HEK293 (cell line): ENCODE data around the gene SLC9C2.

ENCODE experiments used
- CTCF ChIA-PET: fragments of 350-600 bp; formaldehyde crosslinking; extraction: SDS; loops from one replicate; lab custom pipeline; 2021; ENCODE audit warnings: antibody characterized with exemption; lab: Yijun Ruan, JAX
- POLR2A ChIA-PET: fragments of 300-600 bp; formaldehyde crosslinking; extraction: SDS; loops from one replicate; lab custom pipeline; 2020; ENCODE audit warnings: antibody characterized with exemption, inconsistent platforms; lab: Yijun Ruan, JAX
- H3K27ac ChIP-seq: fragments of 200-500 bp; sonication (Bioruptor generic); 2 replicates; pipeline ENCODE4 v1.5.1; 2014; ENCODE audit warnings: low read depth, low read length, control low read depth, inconsistent platforms; ENCODE audit errors: extremely low read depth
- H3K36me3 ChIP-seq, 2 experiments: fragments of 200-500 bp in 1 of 2; sonication (Bioruptor generic) in 1 of 2; 1 replicate in 1 of 2; 2 replicates in 1 of 2; pipeline ENCODE4 v1.5.1; 2014 to 2017; ENCODE audit warnings: inconsistent platforms in 2 of 2, low read length in 2 of 2; ENCODE audit not compliant: control insufficient read depth in 2 of 2, insufficient read depth in 1 of 2
- H3K4me1 ChIP-seq: fragments of 200-500 bp; sonication (Bioruptor generic); 2 replicates; pipeline ENCODE4 v1.5.1; 2014; ENCODE audit warnings: mild to moderate bottlenecking, low read length, inconsistent platforms; ENCODE audit not compliant: control insufficient read depth, insufficient read depth
- H3K4me3 ChIP-seq: 2 replicates; pipeline ENCODE4 v1.5.1; 2011; ENCODE audit warnings: low read depth, mild to moderate bottlenecking, control low read depth, low read length, moderate library complexity
- H3K9me3 ChIP-seq: fragments of 200-500 bp; sonication (Bioruptor generic); 2 replicates; pipeline ENCODE4 v1.5.1; 2014; ENCODE audit warnings: low read depth, low read length, inconsistent platforms; ENCODE audit not compliant: control insufficient read depth, insufficient read depth
- BCL11A ChIP-seq: fragments of 450-650 bp; formaldehyde crosslinking; IDR thresholded peaks from 2 replicates; pipeline ENCODE4 v1.5.1; 2016; ENCODE audit warnings: low read depth, missing biosample characterization, missing genetic modification characterization
- GLI2 ChIP-seq: fragments of 450-650 bp; formaldehyde crosslinking; IDR thresholded peaks from 2 replicates; pipeline ENCODE4; 2017; ENCODE audit warnings: missing biosample characterization, missing genetic modification characterization, low read depth, borderline replicate concordance
- MZF1 ChIP-seq: fragments of 450-650 bp; formaldehyde crosslinking; IDR thresholded peaks from 2 replicates; pipeline ENCODE4 v1.5.1; 2017; ENCODE audit warnings: missing biosample characterization, missing genetic modification characterization, borderline replicate concordance
- PRDM1 ChIP-seq: fragments of 450-650 bp; formaldehyde crosslinking; IDR thresholded peaks from 2 replicates; pipeline ENCODE4; 2016; ENCODE audit warnings: missing biosample characterization, missing genetic modification characterization
- ZBTB7A ChIP-seq: fragments of 450-650 bp; formaldehyde crosslinking; IDR thresholded peaks from 2 replicates; pipeline ENCODE4 v1.5.1; 2016; ENCODE audit warnings: low read depth, missing biosample characterization, missing genetic modification characterization
- ZNF248 ChIP-seq: fragments of 450-650 bp; formaldehyde crosslinking; IDR thresholded peaks from 2 replicates; pipeline ENCODE4 v1.5.1; 2017; ENCODE audit warnings: missing biosample characterization, missing genetic modification characterization
- ZNF311 ChIP-seq: fragments of 450-650 bp; formaldehyde crosslinking; IDR thresholded peaks from 2 replicates; pipeline ENCODE4 v1.5.1; 2017; ENCODE audit warnings: missing biosample characterization, missing genetic modification characterization, borderline replicate concordance
- ZNF37A ChIP-seq: fragments of 450-650 bp; IDR thresholded peaks from 2 replicates; pipeline ENCODE4 v1.5.1; 2018; ENCODE audit warnings: missing biosample characterization, missing genetic modification characterization
- ZNF560 ChIP-seq: fragments of 450-650 bp; formaldehyde crosslinking; IDR thresholded peaks from 2 replicates; pipeline ENCODE4 v1.5.1; 2017; ENCODE audit warnings: missing biosample characterization, missing genetic modification characterization, borderline replicate concordance
- ZNF561 ChIP-seq: fragments of 450-650 bp; IDR thresholded peaks from 2 replicates; pipeline ENCODE4 v1.5.1; 2018; ENCODE audit warnings: missing biosample characterization, missing genetic modification characterization, borderline replicate concordance
- ZNF621 ChIP-seq: fragments of 450-650 bp; formaldehyde crosslinking; IDR thresholded peaks from 2 replicates; pipeline ENCODE4 v1.5.1; 2017; ENCODE audit warnings: missing biosample characterization, missing genetic modification characterization
- ZNF664 ChIP-seq: fragments of 450-650 bp; formaldehyde crosslinking; IDR thresholded peaks from 2 replicates; pipeline ENCODE4 v1.5.1; 2016; ENCODE audit warnings: missing biosample characterization, missing genetic modification characterization
- ZNF707 ChIP-seq: fragments of 450-650 bp; formaldehyde crosslinking; IDR thresholded peaks from 2 replicates; pipeline ENCODE4 v1.5.1; 2016; ENCODE audit warnings: missing biosample characterization, missing genetic modification characterization
- TF ChIP-seq, protein P1 (sequence below): fragments of 450-650 bp; formaldehyde crosslinking; IDR thresholded peaks from 2 replicates; pipeline ENCODE4 v1.5.1; 2017; ENCODE audit warnings: missing biosample characterization, missing genetic modification characterization
- TF ChIP-seq, protein P2 (sequence below): fragments of 450-650 bp; formaldehyde crosslinking; IDR thresholded peaks from 2 replicates; pipeline ENCODE4 v1.5.1; 2016; ENCODE audit warnings: missing biosample characterization, missing genetic modification characterization, borderline replicate concordance
- TF ChIP-seq, protein P3 (sequence below): fragments of 450-650 bp; formaldehyde crosslinking; IDR thresholded peaks from 2 replicates; pipeline ENCODE4 v1.5.1; 2016; ENCODE audit warnings: missing biosample characterization, missing genetic modification characterization
- TF ChIP-seq, protein P4 (sequence below): fragments of 450-650 bp; IDR thresholded peaks from 2 replicates; pipeline ENCODE4 v1.5.1; 2018; ENCODE audit warnings: missing biosample characterization, missing genetic modification characterization
- TF ChIP-seq, protein P5 (sequence below): fragments of 450-650 bp; formaldehyde crosslinking; IDR thresholded peaks from 2 replicates; pipeline ENCODE4 v1.5.1; 2016; ENCODE audit warnings: missing biosample characterization, missing genetic modification characterization

Gene SLC9C2

DNA sequence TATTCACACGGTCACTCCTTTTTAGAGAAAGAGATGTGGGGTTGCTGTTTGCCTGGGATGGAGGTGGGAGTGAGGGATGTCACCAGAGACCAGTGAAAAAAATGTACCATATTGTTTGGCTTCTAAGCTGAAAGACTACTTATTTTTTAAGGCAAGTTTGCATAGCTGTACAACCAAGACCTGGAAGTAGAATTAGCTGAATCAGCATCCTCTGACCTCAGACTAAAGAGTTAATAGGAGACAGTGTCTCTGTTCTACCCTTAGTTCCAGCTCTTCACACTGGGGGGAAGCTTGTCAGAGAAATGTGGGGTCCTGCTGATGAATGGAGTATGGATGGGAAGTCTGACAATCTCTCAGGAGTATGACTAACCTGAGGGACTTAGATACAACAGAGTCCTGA is 41.6 kb downstream of the SLC9C2 start:
- no peaks in the 10 kb centered on the region for H3K4me1 ChIP-seq
- no peaks in the 10 kb centered on the region for H3K9me3 ChIP-seq
- H3K36me3 ChIP-seq, result no peaks in the 10 kb centered on the region
- ChIA-PET CTCF (no interaction called here), POLR2A (no interaction called here)
- H3K4me3 ChIP-seq, result no peak overlapping the region
- TF ChIP-seq ZNF560 (tag by site-specific recombination) (no peak), ZNF37A (tag by site-specific recombination) (no peak), ZNF248 (tag by site-specific recombination) (no peak), ZNF621 (tag by site-specific recombination) (no peak), ZNF561 (tag by site-specific recombination) (no peak), ZNF707 (tag by site-specific recombination) (no peak), ZNF311 (tag by site-specific recombination) (no peak)
- TF ChIP-seq, protein P1, sequence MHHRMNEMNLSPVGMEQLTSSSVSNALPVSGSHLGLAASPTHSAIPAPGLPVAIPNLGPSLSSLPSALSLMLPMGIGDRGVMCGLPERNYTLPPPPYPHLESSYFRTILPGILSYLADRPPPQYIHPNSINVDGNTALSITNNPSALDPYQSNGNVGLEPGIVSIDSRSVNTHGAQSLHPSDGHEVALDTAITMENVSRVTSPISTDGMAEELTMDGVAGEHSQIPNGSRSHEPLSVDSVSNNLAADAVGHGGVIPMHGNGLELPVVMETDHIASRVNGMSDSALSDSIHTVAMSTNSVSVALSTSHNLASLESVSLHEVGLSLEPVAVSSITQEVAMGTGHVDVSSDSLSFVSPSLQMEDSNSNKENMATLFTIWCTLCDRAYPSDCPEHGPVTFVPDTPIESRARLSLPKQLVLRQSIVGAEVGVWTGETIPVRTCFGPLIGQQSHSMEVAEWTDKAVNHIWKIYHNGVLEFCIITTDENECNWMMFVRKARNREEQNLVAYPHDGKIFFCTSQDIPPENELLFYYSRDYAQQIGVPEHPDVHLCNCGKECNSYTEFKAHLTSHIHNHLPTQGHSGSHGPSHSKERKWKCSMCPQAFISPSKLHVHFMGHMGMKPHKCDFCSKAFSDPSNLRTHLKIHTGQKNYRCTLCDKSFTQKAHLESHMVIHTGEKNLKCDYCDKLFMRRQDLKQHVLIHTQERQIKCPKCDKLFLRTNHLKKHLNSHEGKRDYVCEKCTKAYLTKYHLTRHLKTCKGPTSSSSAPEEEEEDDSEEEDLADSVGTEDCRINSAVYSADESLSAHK (tag by site-specific recombination), result no peak
- H3K27ac ChIP-seq, result no peak overlapping the region

DNA sequence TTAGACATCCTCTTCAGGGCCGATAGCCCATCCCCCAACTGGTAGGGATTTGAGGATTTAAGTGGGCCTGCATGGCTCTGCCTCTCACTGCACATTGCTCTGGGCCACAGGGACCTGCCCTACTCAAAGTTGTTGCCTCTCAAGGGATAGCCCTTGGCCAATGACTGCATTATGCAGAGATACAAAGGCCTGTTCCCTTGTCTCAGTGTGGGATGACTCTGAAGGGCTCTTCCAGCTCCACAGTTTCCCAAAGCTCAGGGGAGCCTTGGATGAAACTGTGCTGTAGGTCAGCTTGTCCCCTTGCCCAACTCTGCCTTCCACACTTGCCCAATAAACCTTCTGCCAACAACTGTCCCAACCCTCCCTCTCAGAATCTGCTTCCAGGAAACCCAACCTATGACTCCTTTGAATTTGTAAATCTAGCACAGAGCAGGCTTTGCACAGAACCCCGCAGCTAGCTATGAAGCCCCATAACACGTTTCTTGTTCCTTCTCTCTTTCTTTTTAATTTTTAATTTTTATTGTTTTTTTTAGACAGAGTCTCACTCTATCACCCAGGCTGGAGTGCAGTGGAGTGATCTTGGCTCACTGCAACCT is 42.5 kb downstream of the SLC9C2 start:
- POLR2A ChIA-PET, result no interaction called here
- no peak overlapping the region for H3K4me3 ChIP-seq

DNA sequence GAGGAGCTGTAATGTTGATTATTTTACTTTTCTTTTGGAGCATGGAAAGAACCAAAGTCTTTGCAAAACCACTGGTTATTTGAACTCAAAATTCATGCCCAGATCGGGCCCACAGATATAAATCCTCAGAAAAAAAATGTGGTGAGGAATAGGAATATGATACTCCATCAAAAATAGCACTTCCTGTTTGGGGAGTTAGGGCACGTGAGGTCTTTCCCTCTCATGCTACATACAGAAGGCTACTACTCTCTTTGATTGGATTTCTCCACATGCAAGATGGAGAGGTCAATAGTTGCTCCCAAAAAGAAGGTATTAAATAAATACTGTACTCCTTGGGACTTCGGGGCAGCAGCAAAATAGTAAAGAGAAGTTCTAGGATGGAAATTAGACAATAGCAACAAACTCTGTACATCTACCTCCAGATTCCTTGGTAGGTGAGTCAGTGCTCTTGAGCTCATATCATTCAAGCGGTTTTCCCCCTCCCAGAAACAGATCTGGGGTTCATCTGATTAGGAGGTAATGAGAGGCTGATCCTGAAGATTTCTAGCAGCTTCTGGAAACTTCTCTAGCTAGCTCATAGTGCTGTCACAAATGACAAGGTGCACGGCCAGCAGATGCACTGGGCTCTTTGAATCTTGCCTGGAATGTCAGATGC is 47.1 kb downstream of the SLC9C2 start:
- H3K9me3 ChIP-seq, result no peaks in the 10 kb centered on the region
- POLR2A ChIA-PET, result interaction anchor here (0.6 kb wide), 1 partner anchor 9 kb away, joined by 5 read pairs; no protein-coding TSS in a partner anchor
- no peaks in the 10 kb centered on the region for H3K4me1 ChIP-seq
- no peak overlapping the region for H3K27ac ChIP-seq
- CTCF ChIA-PET, result interaction anchor here (0.6 kb wide), 1 partner anchor 1443 kb away, joined by 5 read pairs; no protein-coding TSS in a partner anchor
- H3K4me3 ChIP-seq, result no peak overlapping the region
- H3K36me3 ChIP-seq, result no peaks in the 10 kb centered on the region
- TF ChIP-seq BCL11A (no peak), MZF1 (tag by site-specific recombination) (no peak)
- TF ChIP-seq, protein P2, sequence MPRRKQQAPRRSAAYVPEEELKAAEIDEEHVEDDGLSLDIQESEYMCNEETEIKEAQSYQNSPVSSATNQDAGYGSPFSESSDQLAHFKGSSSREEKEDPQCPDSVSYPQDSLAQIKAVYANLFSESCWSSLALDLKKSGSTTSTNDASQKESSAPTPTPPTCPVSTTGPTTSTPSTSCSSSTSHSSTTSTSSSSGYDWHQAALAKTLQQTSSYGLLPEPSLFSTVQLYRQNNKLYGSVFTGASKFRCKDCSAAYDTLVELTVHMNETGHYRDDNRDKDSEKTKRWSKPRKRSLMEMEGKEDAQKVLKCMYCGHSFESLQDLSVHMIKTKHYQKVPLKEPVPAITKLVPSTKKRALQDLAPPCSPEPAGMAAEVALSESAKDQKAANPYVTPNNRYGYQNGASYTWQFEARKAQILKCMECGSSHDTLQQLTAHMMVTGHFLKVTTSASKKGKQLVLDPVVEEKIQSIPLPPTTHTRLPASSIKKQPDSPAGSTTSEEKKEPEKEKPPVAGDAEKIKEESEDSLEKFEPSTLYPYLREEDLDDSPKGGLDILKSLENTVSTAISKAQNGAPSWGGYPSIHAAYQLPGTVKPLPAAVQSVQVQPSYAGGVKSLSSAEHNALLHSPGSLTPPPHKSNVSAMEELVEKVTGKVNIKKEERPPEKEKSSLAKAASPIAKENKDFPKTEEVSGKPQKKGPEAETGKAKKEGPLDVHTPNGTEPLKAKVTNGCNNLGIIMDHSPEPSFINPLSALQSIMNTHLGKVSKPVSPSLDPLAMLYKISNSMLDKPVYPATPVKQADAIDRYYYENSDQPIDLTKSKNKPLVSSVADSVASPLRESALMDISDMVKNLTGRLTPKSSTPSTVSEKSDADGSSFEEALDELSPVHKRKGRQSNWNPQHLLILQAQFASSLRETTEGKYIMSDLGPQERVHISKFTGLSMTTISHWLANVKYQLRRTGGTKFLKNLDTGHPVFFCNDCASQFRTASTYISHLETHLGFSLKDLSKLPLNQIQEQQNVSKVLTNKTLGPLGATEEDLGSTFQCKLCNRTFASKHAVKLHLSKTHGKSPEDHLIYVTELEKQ, result no peak
- TF ChIP-seq, protein P3, sequence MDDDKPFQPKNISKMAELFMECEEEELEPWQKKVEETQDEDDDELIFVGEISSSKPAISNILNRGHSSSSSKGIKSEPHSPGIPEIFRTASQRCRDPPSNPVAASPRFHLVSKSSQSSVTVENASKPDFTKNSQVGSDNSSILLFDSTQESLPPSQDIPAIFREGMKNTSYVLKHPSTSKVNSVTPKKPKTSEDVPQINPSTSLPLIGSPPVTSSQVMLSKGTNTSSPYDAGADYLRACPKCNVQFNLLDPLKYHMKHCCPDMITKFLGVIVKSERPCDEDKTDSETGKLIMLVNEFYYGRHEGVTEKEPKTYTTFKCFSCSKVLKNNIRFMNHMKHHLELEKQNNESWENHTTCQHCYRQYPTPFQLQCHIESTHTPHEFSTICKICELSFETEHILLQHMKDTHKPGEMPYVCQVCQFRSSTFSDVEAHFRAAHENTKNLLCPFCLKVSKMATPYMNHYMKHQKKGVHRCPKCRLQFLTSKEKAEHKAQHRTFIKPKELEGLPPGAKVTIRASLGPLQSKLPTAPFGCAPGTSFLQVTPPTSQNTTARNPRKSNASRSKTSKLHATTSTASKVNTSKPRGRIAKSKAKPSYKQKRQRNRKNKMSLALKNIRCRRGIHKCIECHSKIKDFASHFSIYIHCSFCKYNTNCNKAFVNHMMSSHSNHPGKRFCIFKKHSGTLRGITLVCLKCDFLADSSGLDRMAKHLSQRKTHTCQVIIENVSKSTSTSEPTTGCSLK (tag by site-specific recombination), result no peak

More for the DNA sequence above, 42.5 kb downstream of the SLC9C2 start:
- Histone ChIP-seq H3K4me1 (no peaks in the 10 kb centered on the region), H3K36me3 (no peaks in the 10 kb centered on the region), H3K27ac (no peak overlapping the region), H3K9me3 (no peaks in the 10 kb centered on the region)
- CTCF ChIA-PET, result interaction anchor here (0.6 kb wide), 2 partner anchors 310 to 674 kb away, joined by 3 read pairs; no protein-coding TSS in a partner anchor
- TF ChIP-seq ZNF664 (tag by site-specific recombination), result no peak
- TF ChIP-seq, protein P4, sequence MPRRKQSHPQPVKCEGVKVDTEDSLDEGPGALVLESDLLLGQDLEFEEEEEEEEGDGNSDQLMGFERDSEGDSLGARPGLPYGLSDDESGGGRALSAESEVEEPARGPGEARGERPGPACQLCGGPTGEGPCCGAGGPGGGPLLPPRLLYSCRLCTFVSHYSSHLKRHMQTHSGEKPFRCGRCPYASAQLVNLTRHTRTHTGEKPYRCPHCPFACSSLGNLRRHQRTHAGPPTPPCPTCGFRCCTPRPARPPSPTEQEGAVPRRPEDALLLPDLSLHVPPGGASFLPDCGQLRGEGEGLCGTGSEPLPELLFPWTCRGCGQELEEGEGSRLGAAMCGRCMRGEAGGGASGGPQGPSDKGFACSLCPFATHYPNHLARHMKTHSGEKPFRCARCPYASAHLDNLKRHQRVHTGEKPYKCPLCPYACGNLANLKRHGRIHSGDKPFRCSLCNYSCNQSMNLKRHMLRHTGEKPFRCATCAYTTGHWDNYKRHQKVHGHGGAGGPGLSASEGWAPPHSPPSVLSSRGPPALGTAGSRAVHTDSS (tag by site-specific recombination), result no peak
- TF ChIP-seq, protein P5, sequence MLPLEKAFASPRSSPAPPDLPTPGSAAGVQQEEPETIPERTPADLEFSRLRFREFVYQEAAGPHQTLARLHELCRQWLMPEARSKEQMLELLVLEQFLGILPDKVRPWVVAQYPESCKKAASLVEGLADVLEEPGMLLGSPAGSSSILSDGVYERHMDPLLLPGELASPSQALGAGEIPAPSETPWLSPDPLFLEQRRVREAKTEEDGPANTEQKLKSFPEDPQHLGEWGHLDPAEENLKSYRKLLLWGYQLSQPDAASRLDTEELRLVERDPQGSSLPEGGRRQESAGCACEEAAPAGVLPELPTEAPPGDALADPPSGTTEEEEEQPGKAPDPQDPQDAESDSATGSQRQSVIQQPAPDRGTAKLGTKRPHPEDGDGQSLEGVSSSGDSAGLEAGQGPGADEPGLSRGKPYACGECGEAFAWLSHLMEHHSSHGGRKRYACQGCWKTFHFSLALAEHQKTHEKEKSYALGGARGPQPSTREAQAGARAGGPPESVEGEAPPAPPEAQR, result no peak
- TF ChIP-seq ZBTB7A (tag by site-specific recombination), result no peak
- no peak for TF ChIP-seq GLI2
- no peak for TF ChIP-seq PRDM1 (tag by site-specific recombination)
- TF ChIP-seq, all 188 proteins: peak for 0
